Epidermal melanocyte (primary cell): ENCODE measurements around the gene HAPSTR1.
"Not testable (repeated sequence)": the region's sequence is repeated elsewhere in the genome, so short reads cannot be mapped to it uniquely, and the experiment has no call there.

Source experiments
- DNase-seq: peaks from one replicate; pipeline ENCODE4 v3.0.0; 2011; ENCODE audit warnings: low spot score; ENCODE audit not compliant: insufficient read length

The HAPSTR1 gene

GRCh38 chr16:9071377-9071776 is 20.1 kb upstream of the HAPSTR1 start:
- DNase-seq = no peak

DNA sequence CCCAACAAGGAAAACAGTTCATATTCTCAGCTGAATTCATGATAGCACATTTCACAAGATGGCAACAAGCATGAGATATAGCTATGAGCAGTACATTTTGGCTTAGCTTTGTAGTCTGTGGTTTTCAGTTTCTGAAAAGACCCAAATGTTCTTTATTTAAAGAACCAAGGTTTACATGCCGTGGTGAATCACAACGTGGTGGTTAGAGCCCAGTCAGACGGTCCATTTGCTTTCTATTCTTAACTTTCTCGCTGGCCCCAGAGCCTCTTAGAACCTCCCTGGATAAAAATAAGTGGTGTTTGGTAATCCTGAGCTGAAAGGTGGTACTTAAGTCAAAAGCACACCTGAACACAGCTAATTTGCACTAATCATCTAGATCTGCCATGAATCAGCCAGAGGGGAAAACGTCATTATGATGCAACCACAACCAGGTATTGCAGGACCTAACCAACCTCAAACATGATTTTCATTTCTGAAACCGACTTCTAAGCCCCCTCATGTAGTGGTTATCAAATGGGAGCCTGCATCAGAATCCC is 18.6 kb upstream of the HAPSTR1 start:
- no peak for DNase-seq

- DNase-seq = no peak
These were observed 16.0 kb upstream of the HAPSTR1 start for GRCh38 chr16:9075299-9076071.

DNA sequence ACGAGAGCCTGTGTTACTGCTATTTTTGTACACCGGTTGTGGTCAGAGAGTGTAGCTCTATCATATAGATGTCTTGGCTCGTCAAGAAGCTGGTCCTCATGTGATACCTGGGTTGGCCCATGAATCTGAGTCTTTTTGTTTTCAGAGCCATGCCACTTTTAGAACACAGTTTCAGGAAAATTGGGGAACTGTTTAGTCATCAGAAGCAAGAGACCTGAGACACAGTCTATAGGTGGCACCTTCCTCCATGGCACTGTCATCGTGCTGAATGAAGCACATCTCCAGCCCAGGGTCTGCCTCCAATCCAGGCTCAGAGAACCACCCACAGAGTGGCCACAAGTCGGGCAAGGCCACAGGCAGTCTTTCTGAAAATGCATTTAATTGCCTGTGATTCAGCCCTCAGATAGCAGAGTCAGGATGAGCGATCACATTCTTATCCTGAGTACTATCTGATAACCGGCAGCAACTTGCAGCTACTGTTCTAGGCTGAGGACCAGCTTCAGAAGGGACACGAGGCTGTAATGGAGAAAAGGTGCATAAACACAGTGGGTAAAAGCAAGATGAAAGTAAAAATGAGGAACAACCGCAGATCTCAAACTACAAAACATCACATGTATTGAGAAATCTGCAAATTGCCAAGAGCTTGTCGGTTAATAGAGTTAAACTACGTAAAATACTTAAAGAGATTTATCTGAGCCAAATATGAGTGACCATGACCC is 14.2 kb upstream of the HAPSTR1 start:
- no peak for DNase-seq

GRCh38 chr16:9078467-9079429 is 12.7 kb upstream of the HAPSTR1 start:
- not testable (repeated sequence) for DNase-seq

- DNase-seq = no peak
These were observed 12.0 kb upstream of the HAPSTR1 start for GRCh38 chr16:9079430-9079812.

DNA sequence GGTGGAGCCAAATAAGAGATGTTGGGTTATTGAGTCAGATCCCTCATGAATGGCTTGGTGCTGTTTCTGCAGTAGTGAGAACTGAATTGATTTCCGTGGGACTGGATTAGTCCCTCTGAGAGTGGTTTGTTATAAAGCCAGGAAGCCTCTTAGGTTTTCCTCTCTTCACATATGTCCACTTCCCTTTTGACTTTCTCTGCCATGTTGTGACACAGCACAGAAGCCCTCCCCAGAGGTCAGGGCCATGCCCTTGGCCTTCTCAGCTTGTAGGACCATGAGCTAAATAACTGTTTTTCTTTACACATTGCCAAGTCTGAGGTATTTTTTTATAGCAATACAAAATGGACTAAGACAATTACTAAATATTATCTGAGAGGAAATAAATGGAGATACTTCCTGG is 10.3 kb upstream of the HAPSTR1 start:
- DNase-seq = no peak

DNA sequence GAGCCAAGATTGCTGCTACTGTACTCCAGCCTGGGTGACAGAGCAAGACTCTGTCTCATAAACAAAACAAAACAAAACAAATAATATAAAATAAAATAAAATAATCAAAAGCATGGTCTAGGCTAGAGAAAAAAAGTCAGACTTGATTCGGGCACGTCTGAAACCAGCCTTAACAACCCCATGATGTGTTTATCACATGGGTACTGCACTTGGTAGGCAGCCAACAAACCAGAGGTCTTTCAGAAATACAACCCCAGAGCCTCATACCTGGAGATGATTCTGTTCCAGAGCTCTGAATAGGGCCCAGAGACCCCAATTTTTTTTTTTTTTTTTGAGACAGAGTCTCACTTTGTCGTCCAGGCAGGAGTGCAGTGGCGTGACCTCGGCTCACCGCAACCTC is 9.6 kb upstream of the HAPSTR1 start:
- no peak for DNase-seq

DNA sequence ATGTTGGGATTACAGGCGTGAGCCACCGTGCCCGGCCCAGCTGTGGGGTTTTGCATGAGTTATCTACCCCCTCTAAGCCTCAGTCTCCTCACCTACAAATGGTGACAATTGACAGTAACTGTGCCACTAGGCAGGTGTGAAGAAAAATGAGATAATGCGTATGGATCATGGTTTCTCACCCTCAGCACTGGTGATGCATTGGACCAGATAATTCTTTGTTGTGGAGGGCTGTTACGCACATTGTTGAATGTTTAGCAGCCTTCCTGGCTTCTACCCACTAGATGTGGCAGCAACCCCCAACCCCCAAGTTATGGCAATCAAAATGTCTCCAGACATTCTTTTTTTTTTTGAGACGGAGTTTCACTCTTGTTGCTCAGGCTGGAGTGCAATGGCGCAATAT is 9.0 kb upstream of the HAPSTR1 start:
- DNase-seq = no peak

- not testable (repeated sequence) for DNase-seq
These were observed 3.7 kb upstream of the HAPSTR1 start for GRCh38 chr16:9087733-9088132.

GRCh38 chr16:9088848-9089247 is 2.6 kb upstream of the HAPSTR1 start:
- no peak for DNase-seq

DNA sequence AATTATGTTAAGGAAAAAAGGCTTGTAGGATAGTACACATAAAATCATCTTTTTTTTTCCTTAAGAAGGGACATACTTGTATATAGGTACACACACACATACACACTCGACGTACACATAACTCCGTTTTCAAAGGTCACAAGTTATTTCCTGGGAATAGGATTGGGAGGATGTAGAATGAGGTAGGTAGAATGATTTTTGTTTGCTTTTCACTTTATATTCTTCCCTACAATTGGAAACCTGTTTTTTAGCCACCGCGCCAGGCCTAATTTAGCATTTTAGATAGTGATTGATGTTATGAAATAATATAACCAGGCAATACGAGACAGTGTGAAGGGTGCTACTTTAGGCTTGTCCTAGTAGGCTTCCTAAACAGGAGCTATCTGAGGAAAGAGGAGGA is 1.8 kb upstream of the HAPSTR1 start:
- no peak for DNase-seq

- DNase-seq = no peak
These were observed 1.1 kb upstream of the HAPSTR1 start for GRCh38 chr16:9090101-9090959.

- no peak for DNase-seq
These were observed 430 bp downstream of the HAPSTR1 start for GRCh38 chr16:9091867-9092281.

GRCh38 chr16:9092282-9092977 is 986 bp downstream of the HAPSTR1 start:
- no peak for DNase-seq

- DNase-seq = no peak
These were observed 1.5 kb downstream of the HAPSTR1 start for GRCh38 chr16:9092978-9093344.

GRCh38 chr16:9094011-9094846 is 2.8 kb downstream of the HAPSTR1 start:
- no peak for DNase-seq

DNA sequence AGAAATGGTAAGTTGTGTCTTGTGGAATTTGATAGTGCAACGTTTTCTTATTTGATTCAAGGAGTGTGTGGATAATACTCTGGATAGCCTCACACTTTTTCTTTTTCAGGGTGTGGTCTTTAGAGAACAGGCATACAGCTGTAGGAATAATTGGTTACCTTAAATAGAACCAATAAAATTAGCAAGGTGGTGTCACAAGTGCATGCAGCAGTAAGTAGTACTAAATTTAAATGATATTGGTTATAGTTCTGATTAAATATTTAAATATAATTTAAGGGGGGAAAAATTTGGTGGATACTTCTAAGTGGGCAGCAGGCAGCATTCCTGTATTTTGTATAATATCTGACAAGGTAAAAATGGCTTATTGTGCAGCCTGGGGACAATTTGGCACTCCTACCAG is 3.7 kb downstream of the HAPSTR1 start:
- no peak for DNase-seq
